Measurements from ENCODE around the gene CCDC6. TPM values are rescaled to one million over a fixed set of nuclear protein-coding genes. Genes with fewer than 3 reads are reported as not detected.

The CCDC6 gene
- total RNA-seq: 28.4 and 37.1 TPM in 2 replicates

GRCh38 chr10:59906417-59907202 lies at the start of gene CCDC6:
Gene CCDC6 (minus strand): TSS chr10:59906556. CDS start chr10:59906424, 132 bp downstream.

GRCh38 chr10:59753267-59753666 lies 153.1 kb downstream of the CCDC6 start, which contains the start of gene MRLN:
Gene MRLN (minus strand): TSS chr10:59753455.

Other genes with a start within 250 kb of the CCDC6 start
- 1.1 and 1.2 TPM in 2 replicates for gene SLC16A9, start 196.7 kb downstream of the CCDC6 start, total RNA-seq
- gene MRLN, start 153.1 kb downstream of the CCDC6 start, total RNA-seq: not detected in 2 replicates

All from uterine smooth muscle cell (primary cell).